NCI-H2227 treated with DMSO at 0.1 percent for 48 hours (cell line): ENCODE data around the gene LACRT.
"Not testable (repeated sequence)": the region's sequence is repeated elsewhere in the genome, so short reads cannot be mapped to it uniquely, and the experiment has no call there.

Experiments
- DNase-seq: peaks from one replicate; lab custom pipeline; 2025; lab: John Stamatoyannopoulos, UW

LACRT gene

GRCh38 chr12:54634795-54635194 is at the start of gene LACRT:
TSS of gene LACRT (minus strand) at chr12:54634895. CDS start at chr12:54634841, 54 bp downstream.
- DNase-seq, result no peak

- no peak for DNase-seq
These were observed 48.7 kb upstream of the LACRT start for GRCh38 chr12:54683398-54683797.

GRCh38 chr12:54682674-54683073 is 48.0 kb upstream of the LACRT start:
- no peak for DNase-seq

- DNase-seq, result no peak
These were observed 45.7 kb upstream of the LACRT start for GRCh38 chr12:54680374-54680773.

GRCh38 chr12:54678131-54678530 is 43.4 kb upstream of the LACRT start:
- no peak for DNase-seq

- DNase-seq, result no peak
These were observed 33.2 kb upstream of the LACRT start for GRCh38 chr12:54667945-54668344.

GRCh38 chr12:54666008-54666407 is 31.3 kb upstream of the LACRT start:
- DNase-seq, result no peak

- DNase-seq, result not testable (repeated sequence)
These were observed 30.4 kb upstream of the LACRT start for GRCh38 chr12:54665022-54665635.

GRCh38 chr12:54663603-54664002 is 28.9 kb upstream of the LACRT start:
- DNase-seq, result no peak

GRCh38 chr12:54662026-54662425 is 27.3 kb upstream of the LACRT start:
- DNase-seq, result no peak

GRCh38 chr12:54661048-54661447 is 26.4 kb upstream of the LACRT start:
- no peak for DNase-seq

GRCh38 chr12:54660320-54660962 is 25.7 kb upstream of the LACRT start:
- DNase-seq, result no peak

- DNase-seq, result peak; percentile 1
These were observed 23.9 kb upstream of the LACRT start for GRCh38 chr12:54658306-54659264.

- no peak for DNase-seq
These were observed 22.5 kb upstream of the LACRT start for GRCh38 chr12:54657105-54657607.

- no peak for DNase-seq
These were observed 20.2 kb upstream of the LACRT start for GRCh38 chr12:54654926-54655325.

- no peak for DNase-seq
These were observed 18.3 kb upstream of the LACRT start for GRCh38 chr12:54653025-54653424.

- no peak for DNase-seq
These were observed 16.2 kb upstream of the LACRT start for GRCh38 chr12:54650889-54651288.

GRCh38 chr12:54650409-54650808 is 15.7 kb upstream of the LACRT start:
- DNase-seq, result no peak

GRCh38 chr12:54649825-54650224 is 15.1 kb upstream of the LACRT start:
- DNase-seq, result no peak

- DNase-seq, result no peak
These were observed 13.6 kb upstream of the LACRT start, which contains the start of gene DCD for GRCh38 chr12:54648265-54648664. TSS of gene DCD (minus strand) at chr12:54648365. CDS start at chr12:54648303, 62 bp downstream.

GRCh38 chr12:54641554-54641953 is 6.9 kb upstream of the LACRT start:
- no peak for DNase-seq

GRCh38 chr12:54641089-54641488 is 6.4 kb upstream of the LACRT start:
- DNase-seq, result no peak
